Peyer's patch (tissue), 4 donors: ENCODE results near the gene ODAD4.

Experiments used
- CTCF ChIP-seq, 6 experiments: fragments of 450-650 bp in 4 of 6; fragments of 200-600 bp in 2 of 6; sonication (generic) in 1 of 6; IDR thresholded peaks; one replicate each; pipeline ENCODE4 v1.5.1; 2017 to 2019; ENCODE audit warnings: antibody characterized with exemption in 6 of 6, mild to moderate bottlenecking in 3 of 6, moderate library complexity in 1 of 6
- POLR2A ChIP-seq, 2 donors: fragments of 450-650 bp; IDR thresholded peaks; one replicate each; pipeline ENCODE4 v1.5.1; 2017; ENCODE audit warnings: antibody characterized with exemption in 2 of 2, mild to moderate bottlenecking in 2 of 2, moderate library complexity in 2 of 2

- peak; percentile 76 to 87 (median 82) for TF ChIP-seq CTCF (IDR thresholded peaks at IDR 0.05)
- no peak for TF ChIP-seq POLR2A (IDR thresholded peaks at IDR 0.05)
These were observed 32.5 kb downstream of the ODAD4 start for GRCh38 chr17:41962768-41963434.
